ENCODE measurements around the gene RFWD3.

DNA sequence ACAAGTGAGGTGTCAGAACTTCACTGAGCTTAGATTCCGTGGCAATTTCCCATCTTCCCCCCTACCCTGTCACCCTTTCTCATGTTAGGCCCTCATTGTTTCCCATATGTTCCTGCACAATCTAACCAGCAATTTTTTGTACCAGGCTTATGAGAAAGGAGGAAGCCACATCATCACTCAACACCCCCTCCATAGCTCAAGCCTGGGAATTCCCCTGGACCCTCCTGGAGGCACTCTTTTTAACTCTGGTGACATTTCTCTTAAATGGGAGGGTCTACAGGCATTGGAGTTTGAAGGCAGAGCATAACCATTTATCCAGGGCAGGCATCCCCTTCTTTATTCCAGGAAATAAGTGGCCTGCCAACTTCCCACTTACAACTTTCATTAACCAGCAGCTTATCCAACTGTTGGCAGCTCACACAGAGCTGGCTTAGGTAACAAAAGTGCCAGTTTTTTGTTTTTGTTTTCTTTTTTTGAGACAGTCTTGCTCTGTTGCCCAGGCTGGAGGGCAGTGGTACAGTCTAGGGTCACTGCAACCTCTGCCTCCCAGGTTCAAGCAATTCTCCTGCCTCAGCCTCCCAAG is 49.4 kb downstream of the RFWD3 start:
- TF ChIP-seq, protein P1, sequence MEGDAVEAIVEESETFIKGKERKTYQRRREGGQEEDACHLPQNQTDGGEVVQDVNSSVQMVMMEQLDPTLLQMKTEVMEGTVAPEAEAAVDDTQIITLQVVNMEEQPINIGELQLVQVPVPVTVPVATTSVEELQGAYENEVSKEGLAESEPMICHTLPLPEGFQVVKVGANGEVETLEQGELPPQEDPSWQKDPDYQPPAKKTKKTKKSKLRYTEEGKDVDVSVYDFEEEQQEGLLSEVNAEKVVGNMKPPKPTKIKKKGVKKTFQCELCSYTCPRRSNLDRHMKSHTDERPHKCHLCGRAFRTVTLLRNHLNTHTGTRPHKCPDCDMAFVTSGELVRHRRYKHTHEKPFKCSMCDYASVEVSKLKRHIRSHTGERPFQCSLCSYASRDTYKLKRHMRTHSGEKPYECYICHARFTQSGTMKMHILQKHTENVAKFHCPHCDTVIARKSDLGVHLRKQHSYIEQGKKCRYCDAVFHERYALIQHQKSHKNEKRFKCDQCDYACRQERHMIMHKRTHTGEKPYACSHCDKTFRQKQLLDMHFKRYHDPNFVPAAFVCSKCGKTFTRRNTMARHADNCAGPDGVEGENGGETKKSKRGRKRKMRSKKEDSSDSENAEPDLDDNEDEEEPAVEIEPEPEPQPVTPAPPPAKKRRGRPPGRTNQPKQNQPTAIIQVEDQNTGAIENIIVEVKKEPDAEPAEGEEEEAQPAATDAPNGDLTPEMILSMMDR (IDR thresholded peaks at IDR 0.05), result no peak
- TF ChIP-seq POLR2A (IDR thresholded peaks at IDR 0.05) (no peak), POLR2AphosphoS5 (IDR thresholded peaks at IDR 0.05) (no peak), EP300 (IDR thresholded peaks at IDR 0.05) (no peak)

Measured in stomach (tissue), 4 donors.